ENCODE measurements around the gene NBEA.

Gene NBEA

GRCh38 chr13:35228536-35228935 is 286.5 kb downstream of the NBEA start:
- Histone ChIP-seq H3K9me3 (ENCODE audit: control insufficient read depth, insufficient read depth, low read depth, low read length) (no peaks in the 10 kb centered on the region), H3K36me3 (ENCODE audit: control insufficient read depth in 2 of 2, insufficient read depth in 1 of 2, low read length in 2 of 2) (no peaks in the 10 kb centered on the region), H3K4me3 (ENCODE audit: low read depth, low read length) (no peak overlapping the region), H3K27ac (ENCODE audit: extremely low read depth, low read depth, low read length) (no peak overlapping the region), H3K4me1 (ENCODE audit: control insufficient read depth, insufficient read depth, low read length) (no peaks in the 10 kb centered on the region)
- TF ChIP-seq MYNN (tag by site-specific recombination; IDR thresholded peaks at IDR 0.05; ENCODE audit: borderline replicate concordance): no peak
- no peak for TF ChIP-seq ZNF626 (tag by site-specific recombination; IDR thresholded peaks at IDR 0.05)
- no peak for TF ChIP-seq ZNF155 (tag by site-specific recombination; IDR thresholded peaks at IDR 0.05)
- TF ChIP-seq ZBTB10 (tag by site-specific recombination; IDR thresholded peaks at IDR 0.05): no peak
- no peak for TF ChIP-seq ZNF473 (tag by site-specific recombination; IDR thresholded peaks at IDR 0.05)
- no peak for TF ChIP-seq ZNF518A (tag by site-specific recombination; conservative IDR thresholded peaks at IDR 0.05; ENCODE audit: low read depth)
- no peak for TF ChIP-seq ZBTB21 (tag by site-specific recombination; IDR thresholded peaks at IDR 0.05)
- no peak for TF ChIP-seq ZNF121 (tag by site-specific recombination; IDR thresholded peaks at IDR 0.05)
- TF ChIP-seq ZNF274 (IDR thresholded peaks at IDR 0.05; ENCODE audit: low read length): no peak
- no peak for TF ChIP-seq ZNF274 (tag by site-specific recombination; IDR thresholded peaks at IDR 0.05; ENCODE audit: borderline replicate concordance)
- ChIA-PET CTCF (no interaction called here), POLR2A (no interaction called here)

- ChIA-PET CTCF (no interaction called here), POLR2A (no interaction called here)
- no peak overlapping the region for H3K27ac ChIP-seq (ENCODE audit: extremely low read depth, low read depth, low read length)
- TF ChIP-seq ZNF785 (tag by site-specific recombination; IDR thresholded peaks at IDR 0.05) (no peak), EGR2 (tag by site-specific recombination; IDR thresholded peaks at IDR 0.05; ENCODE audit: low read depth) (no peak), KLF9 (tag by site-specific recombination; IDR thresholded peaks at IDR 0.05; ENCODE audit: low read depth) (no peak), ZNF600 (tag by site-specific recombination; IDR thresholded peaks at IDR 0.05) (no peak), ZNF677 (tag by site-specific recombination; IDR thresholded peaks at IDR 0.05) (no peak), ZNF76 (tag by site-specific recombination; IDR thresholded peaks at IDR 0.05; ENCODE audit: borderline replicate concordance, low read depth) (no peak)
- H3K4me1 ChIP-seq (ENCODE audit: control insufficient read depth, insufficient read depth, low read length): no peaks in the 10 kb centered on the region
- H3K4me3 ChIP-seq (ENCODE audit: low read depth, low read length): no peak overlapping the region
- H3K9me3 ChIP-seq (ENCODE audit: control insufficient read depth, insufficient read depth, low read depth, low read length): no peaks in the 10 kb centered on the region
- no peaks in the 10 kb centered on the region for H3K36me3 ChIP-seq (ENCODE audit: control insufficient read depth in 2 of 2, insufficient read depth in 1 of 2, low read length in 2 of 2)
These were observed 289.4 kb downstream of the NBEA start for GRCh38 chr13:35231426-35231825.

GRCh38 chr13:35238274-35238673 is 296.2 kb downstream of the NBEA start:
- ChIA-PET POLR2A (no interaction called here), CTCF (no interaction called here)
- TF ChIP-seq ZNF248 (tag by site-specific recombination; IDR thresholded peaks at IDR 0.05): no peak
- TF ChIP-seq PRDM1 (tag by site-specific recombination; IDR thresholded peaks at IDR 0.05): no peak
- no peak for TF ChIP-seq ZNF292 (tag by site-specific recombination; IDR thresholded peaks at IDR 0.05; ENCODE audit: borderline replicate concordance, low read depth)
- no peak for TF ChIP-seq ZBTB48 (tag by site-specific recombination; IDR thresholded peaks at IDR 0.05)
- TF ChIP-seq ZNF561 (tag by site-specific recombination; IDR thresholded peaks at IDR 0.05; ENCODE audit: borderline replicate concordance): no peak
- no peak for TF ChIP-seq ZBTB11 (tag by site-specific recombination; conservative IDR thresholded peaks at IDR 0.05; ENCODE audit: low read depth)
- TF ChIP-seq ZNF138 (tag by site-specific recombination; IDR thresholded peaks at IDR 0.05; ENCODE audit: borderline replicate concordance): no peak

More at GRCh38 chr13:35238274-35238673, 296.2 kb downstream of the NBEA start:
- Histone ChIP-seq H3K4me3 (ENCODE audit: low read depth, low read length) (no peak overlapping the region), H3K9me3 (ENCODE audit: control insufficient read depth, insufficient read depth, low read depth, low read length) (no peaks in the 10 kb centered on the region), H3K27ac (ENCODE audit: extremely low read depth, low read depth, low read length) (no peak overlapping the region), H3K36me3 (ENCODE audit: control insufficient read depth in 2 of 2, insufficient read depth in 1 of 2, low read length in 2 of 2) (no peaks in the 10 kb centered on the region), H3K4me1 (ENCODE audit: control insufficient read depth, insufficient read depth, low read length) (no peaks in the 10 kb centered on the region)
